Measurements from ENCODE around the gene SBNO2.

GRCh38 chr19:1159864-1160595 lies 14.0 kb downstream of the SBNO2 start:
- TF ChIP-seq CTCF (IDR thresholded peaks at IDR 0.05) (no peak), POLR2A (IDR thresholded peaks at IDR 0.05) (no peak)
